GM23248 (cell line): ENCODE data around the gene AKAP13. TPM values are rescaled to one million over a fixed set of nuclear protein-coding genes. Genes with fewer than 3 reads are reported as not detected.

ENCODE experiments used
- DNase-seq: peaks from one replicate; pipeline ENCODE4 v3.0.0-alpha.2; 2015
- H2AFZ ChIP-seq: fragments of 200-600 bp; sonication (generic); 2 replicates; pipeline ENCODE4 v1.6.1; 2016; ENCODE audit warnings: antibody characterized with exemption
- H3F3A ChIP-seq: fragments of 200-600 bp; sonication (generic); 2 replicates; pipeline ENCODE4 v1.6.1; 2016; ENCODE audit warnings: mild to moderate bottlenecking, antibody characterized with exemption, mixed run types; ENCODE audit not compliant: insufficient read depth
- H3K27ac ChIP-seq: fragments of 200-600 bp; sonication (generic); 2 replicates; pipeline ENCODE4 v1.5.1; 2016; ENCODE audit warnings: mild to moderate bottlenecking
- H3K27me3 ChIP-seq: fragments of 200-600 bp; sonication (generic); replicated peaks from 2 replicates; pipeline ENCODE4 v1.6.1; 2016; ENCODE audit warnings: mild to moderate bottlenecking; ENCODE audit not compliant: insufficient read depth
- H3K36me3 ChIP-seq: fragments of 200-600 bp; sonication (generic); 2 replicates; pipeline ENCODE4 v1.6.1; 2016; ENCODE audit warnings: low read depth, mild to moderate bottlenecking
- H3K4me1 ChIP-seq: fragments of 200-600 bp; sonication (generic); 2 replicates; pipeline ENCODE4 v1.6.1; 2016; ENCODE audit warnings: mild to moderate bottlenecking; ENCODE audit not compliant: insufficient read depth
- H3K4me2 ChIP-seq: fragments of 200-600 bp; sonication (generic); one replicate; pipeline ENCODE4 v1.6.1; 2016; ENCODE audit warnings: mild to moderate bottlenecking; ENCODE audit not compliant: unreplicated experiment
- H3K4me3 ChIP-seq: fragments of 200-600 bp; sonication (generic); 2 replicates; pipeline ENCODE4 v1.5.1; 2016; ENCODE audit warnings: mild to moderate bottlenecking
- H3K79me2 ChIP-seq: fragments of 200-600 bp; sonication (generic); 2 replicates; pipeline ENCODE4 v1.6.1; 2016; ENCODE audit warnings: mild to moderate bottlenecking; ENCODE audit not compliant: insufficient read depth
- H3K9ac ChIP-seq: fragments of 200-600 bp; sonication (generic); 2 replicates; pipeline ENCODE4 v1.6.1; 2016; ENCODE audit warnings: mild to moderate bottlenecking
- H3K9me2 ChIP-seq: fragments of 200-600 bp; sonication (generic); 2 replicates; pipeline ENCODE4 v1.6.1; 2016; ENCODE audit warnings: mixed run types, mild to moderate bottlenecking, moderate library complexity; ENCODE audit not compliant: insufficient read depth
- H3K9me3 ChIP-seq: fragments of 200-600 bp; sonication (generic); one replicate; pipeline ENCODE4 v1.6.1; 2017; ENCODE audit warnings: low read depth
- H4K20me1 ChIP-seq: fragments of 200-600 bp; sonication (generic); 2 replicates; pipeline ENCODE4 v1.6.0; 2016; ENCODE audit not compliant: insufficient read depth
- EZH2 ChIP-seq: fragments of 200-600 bp; sonication (generic); IDR thresholded peaks from 2 replicates; pipeline ENCODE4 v1.6.1; 2018; ENCODE audit warnings: antibody characterized with exemption, mild to moderate bottlenecking; ENCODE audit not compliant: insufficient read depth, poor library complexity, severe bottlenecking
- EZH2phosphoT487 ChIP-seq: fragments of 200-600 bp; sonication (generic); IDR thresholded peaks from 2 replicates; pipeline ENCODE4 v1.6.1; 2018; ENCODE audit warnings: antibody characterized with exemption, moderate library complexity, mild to moderate bottlenecking, low read depth; ENCODE audit not compliant: insufficient read depth
- WGBS, 2 experiments: methylation state at CpG; one replicate each; pipeline ENCODE4 v1.1.6; 2015 to 2017; ENCODE audit warnings: low lambda C conversion rate in 2 of 2, low coverage in 1 of 2; ENCODE audit errors: missing lambda C conversion rate in 2 of 2; 5-methylcytosine and 5-hydroxymethylcytosine counted together
- in situ Hi-C: fragments of 300-500 bp; cut with MboI; formaldehyde crosslinking; loops from 2 replicates; pipeline ENCODE4 v1.15.0; 2020
- polyA plus RNA-seq: library from polyadenylated mRNA; unstranded; fragments of >200 nt; fragmentation: Nextera tagmentation; extraction: Ambion mirVana; gene quantifications from 2 replicates; pipeline ENCODE4 v1.2.1, GENCODE V29; 2016
- total RNA-seq: library from RNA; depleted of rRNA; stranded (reverse); fragments of >200 nt; shearing (Covaris generic); gene quantifications from 2 replicates; pipeline ENCODE4 v1.2.3, GENCODE V29; 2014

AKAP13 gene
- total and polyA plus RNA-seq, 2 experiments from 2014 or later = 26.5 to 27.7 TPM

DNA sequence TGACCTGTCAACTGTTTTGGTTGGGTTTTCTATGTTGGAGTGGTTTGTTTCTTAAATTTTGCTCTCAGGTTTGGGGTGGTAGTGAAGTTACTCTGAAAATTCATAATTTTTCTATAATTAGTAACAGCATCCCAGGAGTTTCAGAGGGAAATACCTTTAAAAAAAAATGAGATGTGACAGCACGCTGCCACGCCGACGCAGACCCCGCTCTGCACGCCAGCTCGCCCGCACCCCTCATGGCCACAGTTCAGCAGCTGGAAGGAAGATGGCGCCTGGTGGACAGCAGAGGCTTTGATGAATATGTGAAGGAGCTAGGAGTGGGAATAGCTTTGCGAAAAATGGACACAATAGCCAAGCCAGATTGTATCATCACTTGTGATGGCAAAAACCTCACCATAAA lies 34.6 kb downstream of the AKAP13 start:
- no peak for DNase-seq
- Histone ChIP-seq H3K9me3 (no peaks in the 10 kb centered on the region), H3K36me3 (no peaks in the 10 kb centered on the region), H3K9me2 (no peaks in the 10 kb centered on the region), H3K4me2 (peak overlapping the region; percentile 87), H3K9ac (no peak overlapping the region), H3K27ac (peak overlapping the region; percentile 64; the same call in 1 of the 2 replicates), H3K4me3 (no peak overlapping the region), H3K4me1 (peaks cover 61% of the 10 kb centered on the region), H2AFZ (no peak overlapping the region), H3K79me2 (peaks cover 98% of the 10 kb centered on the region), H3F3A (peaks cover 14% of the 10 kb centered on the region), H3K27me3 (no peaks in the 10 kb centered on the region), H4K20me1 (no peaks in the 10 kb centered on the region)
- WGBS, 2 experiments = 98% methylated on average over 10 of the region's 10 CpGs
- in situ Hi-C loops = no loop called here
- TF ChIP-seq EZH2phosphoT487 (no peak), EZH2 (no peak)

DNA sequence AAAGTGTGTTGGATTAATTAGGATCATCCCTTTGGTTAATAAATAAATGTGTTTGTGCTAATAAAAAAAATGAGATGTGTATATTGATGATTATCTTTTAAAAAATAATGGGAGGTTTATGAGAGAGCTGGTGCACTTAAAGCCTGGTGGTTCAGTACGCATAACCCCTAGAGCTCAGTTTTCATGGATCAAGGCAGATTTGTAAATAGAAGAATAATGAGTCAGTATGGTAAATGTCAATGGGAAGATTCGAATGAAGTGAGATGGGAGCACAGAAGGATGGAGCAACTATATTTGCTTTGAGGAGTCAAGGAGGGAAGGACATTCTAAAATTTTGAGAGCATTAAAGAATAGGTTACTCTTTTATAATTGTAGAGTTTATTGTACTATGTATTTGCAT lies 35.4 kb downstream of the AKAP13 start:
- peaks cover 61% of the 10 kb centered on the region for H3K4me1 ChIP-seq
- no peak for DNase-seq
- H4K20me1 ChIP-seq = no peaks in the 10 kb centered on the region
- no peak overlapping the region for H3K4me3 ChIP-seq
- H2AFZ ChIP-seq = no peak overlapping the region
- in situ Hi-C loops = no loop called here
- peaks cover 14% of the 10 kb centered on the region for H3F3A ChIP-seq
- H3K9me2 ChIP-seq = no peaks in the 10 kb centered on the region
- TF ChIP-seq EZH2 = no peak
- TF ChIP-seq EZH2phosphoT487 = no peak
- H3K79me2 ChIP-seq = peaks cover 98% of the 10 kb centered on the region
- 84 to 90% methylated on average over 2 of the region's 2 CpGs for WGBS, 2 experiments
- no peak overlapping the region for H3K9ac ChIP-seq
- no peaks in the 10 kb centered on the region for H3K27me3 ChIP-seq
- no peak overlapping the region for H3K4me2 ChIP-seq
- no peaks in the 10 kb centered on the region for H3K9me3 ChIP-seq
- no peaks in the 10 kb centered on the region for H3K36me3 ChIP-seq
- H3K27ac ChIP-seq = no peak overlapping the region

DNA sequence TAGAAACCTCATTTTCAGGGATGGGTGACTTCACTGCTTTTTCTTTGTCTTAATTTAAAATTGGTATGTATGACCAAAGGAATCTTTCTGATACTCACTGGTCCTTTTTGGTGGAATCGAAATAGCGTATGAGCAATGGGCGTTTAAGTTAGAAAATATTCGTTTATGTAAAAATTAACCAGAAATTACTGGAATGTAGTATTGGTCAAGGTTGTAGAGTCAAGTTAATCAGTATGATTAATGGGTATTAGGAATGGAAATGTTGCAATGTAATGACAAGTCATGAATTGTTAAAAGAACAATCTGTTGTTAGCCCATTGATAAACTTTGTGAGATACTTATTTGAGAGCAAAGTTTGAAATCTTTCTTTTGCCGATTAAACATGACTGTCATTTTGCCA lies 36.9 kb downstream of the AKAP13 start:
- H4K20me1 ChIP-seq = no peaks in the 10 kb centered on the region
- no peak overlapping the region for H3K9ac ChIP-seq
- no peaks in the 10 kb centered on the region for H3K27me3 ChIP-seq
- no peak for TF ChIP-seq EZH2phosphoT487
- no peak for TF ChIP-seq EZH2
- H3K4me3 ChIP-seq = no peak overlapping the region
- peaks cover 61% of the 10 kb centered on the region for H3K4me1 ChIP-seq
- H3F3A ChIP-seq = peaks cover 14% of the 10 kb centered on the region
- no peaks in the 10 kb centered on the region for H3K9me2 ChIP-seq
- no peak overlapping the region for H3K27ac ChIP-seq
- no peak overlapping the region for H2AFZ ChIP-seq
- no peak for DNase-seq
- no peaks in the 10 kb centered on the region for H3K9me3 ChIP-seq
- no peak overlapping the region for H3K4me2 ChIP-seq
- peaks cover 98% of the 10 kb centered on the region for H3K79me2 ChIP-seq
- H3K36me3 ChIP-seq = no peaks in the 10 kb centered on the region
- 89 to 93% methylated on average over 5 of the region's 5 CpGs for WGBS, 2 experiments
- in situ Hi-C loops = no loop called here

DNA sequence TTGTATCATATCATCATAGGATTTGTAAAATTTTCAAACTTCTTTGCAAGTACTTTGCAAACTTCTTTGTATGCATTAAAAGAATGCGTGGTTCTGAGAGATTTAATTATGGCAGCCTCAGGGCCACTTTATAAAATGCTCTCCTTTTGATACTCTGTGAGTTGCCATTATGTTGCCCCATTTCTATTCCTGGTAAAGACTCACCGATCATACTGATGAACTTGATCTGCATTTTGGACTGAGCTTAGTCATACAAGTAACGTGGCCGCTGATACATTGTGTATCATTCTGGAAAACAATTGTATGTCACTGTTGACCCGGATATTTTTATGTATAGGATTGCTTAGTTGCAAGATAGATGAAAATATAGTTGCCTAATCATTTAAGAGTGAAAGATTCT lies 38.8 kb downstream of the AKAP13 start:
- H3F3A ChIP-seq = peaks cover 11% of the 10 kb centered on the region
- H4K20me1 ChIP-seq = peaks cover 11% of the 10 kb centered on the region
- TF ChIP-seq EZH2 (no peak), EZH2phosphoT487 (no peak)
- no peaks in the 10 kb centered on the region for H3K27me3 ChIP-seq
- 39 to 41% methylated on average over 5 of the region's 5 CpGs for WGBS, 2 experiments
- peaks cover 98% of the 10 kb centered on the region for H3K79me2 ChIP-seq
- in situ Hi-C loops = no loop called here
- H3K9me3 ChIP-seq = no peaks in the 10 kb centered on the region
- no peak overlapping the region for H3K27ac ChIP-seq
- H3K9me2 ChIP-seq = no peaks in the 10 kb centered on the region
- peak; percentile 72 for DNase-seq
- H3K4me2 ChIP-seq = no peak overlapping the region
- no peaks in the 10 kb centered on the region for H3K36me3 ChIP-seq
- peaks cover 44% of the 10 kb centered on the region for H3K4me1 ChIP-seq
- no peak overlapping the region for H3K9ac ChIP-seq
- no peak overlapping the region for H2AFZ ChIP-seq
- no peak overlapping the region for H3K4me3 ChIP-seq
